ENCODE results near the gene NFE2L2. TPM values are rescaled to one million over a fixed set of nuclear protein-coding genes. Genes with fewer than 3 reads are reported as not detected.

NFE2L2 gene
- total and polyA plus RNA-seq, 2 donors (not counting 1 experiment from before 2014, with no cell fraction given) = 16.8 to 93.6 TPM

DNA sequence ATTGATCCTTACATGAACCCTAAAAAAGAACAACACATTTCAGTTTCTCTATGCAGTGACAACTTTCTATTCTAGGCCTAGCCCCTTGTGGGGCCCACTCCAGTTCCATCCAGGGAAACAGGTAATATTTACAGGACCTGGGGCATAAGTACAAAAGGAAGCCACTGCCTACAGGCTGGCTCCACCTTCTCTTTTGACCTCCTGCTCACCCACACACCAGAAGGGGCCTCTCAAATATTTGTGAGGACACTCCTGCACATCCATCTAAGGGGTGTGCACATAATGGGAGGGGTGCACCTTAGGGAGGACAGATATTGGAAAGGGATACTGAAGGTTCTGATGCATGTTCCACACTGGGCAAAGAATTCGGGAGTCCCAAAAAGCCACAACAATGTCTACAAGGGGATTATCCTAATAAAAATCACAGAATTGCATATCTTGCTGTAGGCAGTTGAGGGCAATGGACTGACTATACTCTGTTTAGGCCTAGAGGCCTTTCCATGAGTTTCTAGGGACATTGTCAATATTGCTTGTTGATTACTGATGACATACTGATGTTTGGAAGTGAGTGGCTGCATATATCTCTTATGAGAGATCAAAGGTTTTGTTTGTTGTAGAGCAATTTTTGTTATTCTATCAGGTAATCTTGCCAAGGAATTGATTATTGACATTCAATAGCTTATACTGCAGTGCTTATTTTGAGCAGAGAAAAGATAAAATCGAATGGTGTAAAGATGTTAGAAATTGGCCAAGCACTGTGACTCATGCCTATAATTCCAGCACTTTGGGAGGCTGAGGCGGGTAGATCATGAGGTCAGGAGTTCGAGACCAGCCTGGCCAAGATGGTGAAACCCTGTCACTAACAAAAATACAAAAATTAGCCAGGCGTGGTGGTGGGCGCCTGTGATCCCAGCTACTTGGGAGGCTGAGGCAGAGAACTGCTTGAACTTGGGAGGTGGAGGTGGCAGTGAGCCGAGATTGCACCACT, 75.8 kb downstream of the NFE2L2 start:
- ChIA-PET CTCF (interaction anchor here (0.6 kb wide), 1 partner anchor 535 kb away, joined by 3 read pairs; no protein-coding TSS in a partner anchor), POLR2A (no interaction called here)
- no peaks in the 10 kb centered on the region for H3K27me3 Mint-ChIP-seq

More for the DNA sequence above, 75.8 kb downstream of the NFE2L2 start:
- no peaks in the 10 kb centered on the region for H3K4me1 Mint-ChIP-seq
- no peaks in the 10 kb centered on the region for H3K4me1 ChIP-seq (ENCODE audit: control insufficient read depth in 2 of 2, insufficient read depth in 2 of 2, low read length in 2 of 2)
- DNase-seq (no peak), ATAC-seq (ENCODE audit: low read depth) (no peak)
- H3K4me3 Mint-ChIP-seq = no peak overlapping the region
- H3K27me3 ChIP-seq (replicated peaks in 1 of 4; ENCODE audit: control extremely low read depth in 1 of 4, control insufficient read depth in 3 of 4, insufficient read depth in 4 of 4, low read length in 3 of 4) = no peaks in the 10 kb centered on the region
- no peak overlapping the region for H2AFZ ChIP-seq (ENCODE audit: insufficient read depth, low read depth, low read length, poor library complexity, severe bottlenecking)
- no peak overlapping the region for H3K4me3 ChIP-seq (ENCODE audit: control extremely low read depth in 1 of 5, extremely low read depth in 1 of 5, insufficient read depth in 1 of 5, low read depth in 2 of 5, low read length in 4 of 5)
- 100% methylated on average over 1 of the region's 7 CpGs for WGBS (ENCODE audit: insufficient coverage)
- no peaks in the 10 kb centered on the region for H4K20me1 ChIP-seq (ENCODE audit: control insufficient read depth, insufficient read depth, low read length, poor library complexity, severe bottlenecking)
- no peak overlapping the region for H3K27ac Mint-ChIP-seq
- TF ChIP-seq, protein P1, sequence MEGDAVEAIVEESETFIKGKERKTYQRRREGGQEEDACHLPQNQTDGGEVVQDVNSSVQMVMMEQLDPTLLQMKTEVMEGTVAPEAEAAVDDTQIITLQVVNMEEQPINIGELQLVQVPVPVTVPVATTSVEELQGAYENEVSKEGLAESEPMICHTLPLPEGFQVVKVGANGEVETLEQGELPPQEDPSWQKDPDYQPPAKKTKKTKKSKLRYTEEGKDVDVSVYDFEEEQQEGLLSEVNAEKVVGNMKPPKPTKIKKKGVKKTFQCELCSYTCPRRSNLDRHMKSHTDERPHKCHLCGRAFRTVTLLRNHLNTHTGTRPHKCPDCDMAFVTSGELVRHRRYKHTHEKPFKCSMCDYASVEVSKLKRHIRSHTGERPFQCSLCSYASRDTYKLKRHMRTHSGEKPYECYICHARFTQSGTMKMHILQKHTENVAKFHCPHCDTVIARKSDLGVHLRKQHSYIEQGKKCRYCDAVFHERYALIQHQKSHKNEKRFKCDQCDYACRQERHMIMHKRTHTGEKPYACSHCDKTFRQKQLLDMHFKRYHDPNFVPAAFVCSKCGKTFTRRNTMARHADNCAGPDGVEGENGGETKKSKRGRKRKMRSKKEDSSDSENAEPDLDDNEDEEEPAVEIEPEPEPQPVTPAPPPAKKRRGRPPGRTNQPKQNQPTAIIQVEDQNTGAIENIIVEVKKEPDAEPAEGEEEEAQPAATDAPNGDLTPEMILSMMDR (IDR thresholded peaks at IDR 0.05) = no peak
- no peak for TF ChIP-seq EZH2 (IDR thresholded peaks at IDR 0.05; ENCODE audit: borderline replicate concordance, insufficient read depth, low read depth, low read length, poor library complexity, severe bottlenecking)
- no peak overlapping the region for H3K9ac ChIP-seq (ENCODE audit: low read length)
- no peak overlapping the region for H3K4me2 ChIP-seq (replicated peaks; ENCODE audit: low read depth, low read length, poor library complexity, severe bottlenecking)
- no peak overlapping the region for H3K27ac ChIP-seq (ENCODE audit: low read length in 2 of 2)
- H3K9me3 ChIP-seq (ENCODE audit: control extremely low read depth in 1 of 3, control insufficient read depth in 2 of 3, insufficient read depth in 1 of 3, low read length in 2 of 3) = no peaks in the 10 kb centered on the region
- H3K36me3 ChIP-seq (replicated peaks in 1 of 2; ENCODE audit: control extremely low read depth in 1 of 2, control insufficient read depth in 1 of 2, extremely low read depth in 1 of 2, insufficient read depth in 2 of 2, low read length in 1 of 2) = no peaks in the 10 kb centered on the region
- intact Hi-C loops (cut with micrococcal nuclease) = no loop called here
- H3K9me3 Mint-ChIP-seq (ENCODE audit: insufficient read depth) = no peaks in the 10 kb centered on the region
- H3K79me2 ChIP-seq (ENCODE audit: control insufficient read depth, insufficient read depth, low read length) = no peaks in the 10 kb centered on the region
